ENCODE measurements around the gene TSPAN18.

The TSPAN18 gene

GRCh38 chr11:44872556-44872955 is 145.8 kb downstream of the TSPAN18 start:
- TF ChIP-seq CTCF (IDR thresholded peaks at IDR 0.05), result no peak

- no peak for TF ChIP-seq CTCF (IDR thresholded peaks at IDR 0.05)
These were observed 146.8 kb downstream of the TSPAN18 start for GRCh38 chr11:44873537-44873936.

- no peak for TF ChIP-seq CTCF (IDR thresholded peaks at IDR 0.05)
These were observed 147.5 kb downstream of the TSPAN18 start for GRCh38 chr11:44874284-44874683.

- no peak for TF ChIP-seq CTCF (IDR thresholded peaks at IDR 0.05)
These were observed 148.3 kb downstream of the TSPAN18 start for GRCh38 chr11:44875037-44875436.

- no peak for TF ChIP-seq CTCF (IDR thresholded peaks at IDR 0.05)
These were observed 149.5 kb downstream of the TSPAN18 start for GRCh38 chr11:44876194-44876723.

GRCh38 chr11:44876906-44877305 is 150.1 kb downstream of the TSPAN18 start:
- TF ChIP-seq CTCF (IDR thresholded peaks at IDR 0.05), result no peak

GRCh38 chr11:44877571-44878497 is 151.1 kb downstream of the TSPAN18 start:
- no peak for TF ChIP-seq CTCF (IDR thresholded peaks at IDR 0.05)
